CD4-positive, alpha-beta T cell treated with Interleukin-15 for 4 hours (primary cell): ENCODE results near the gene ZFYVE9.

ENCODE experiments used
- DNase-seq: peaks from one replicate; pipeline ENCODE4 v3.0.0-alpha.2; 2020; ENCODE audit warnings: low spot score

Gene ZFYVE9

DNA sequence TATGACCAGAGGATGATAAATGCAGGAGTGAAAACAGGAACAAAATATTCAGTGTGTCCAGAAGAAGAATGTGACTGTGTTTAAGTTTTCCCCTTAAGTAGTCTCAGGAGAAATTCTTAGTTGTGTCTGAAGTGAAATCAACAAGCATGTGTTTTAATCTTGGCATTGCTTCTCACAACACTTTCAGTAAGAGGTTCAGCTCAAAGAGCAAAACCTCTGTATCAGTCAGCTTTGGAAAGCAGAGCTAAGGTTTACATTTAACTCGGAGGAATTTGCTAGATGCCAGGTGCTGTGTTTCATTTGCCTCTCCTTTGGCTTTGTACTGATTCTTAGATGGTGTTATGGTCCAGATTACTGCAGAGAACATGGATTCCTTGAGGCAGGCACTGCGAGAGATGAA is 195.6 kb downstream of the ZFYVE9 start:
- no peak for DNase-seq

DNA sequence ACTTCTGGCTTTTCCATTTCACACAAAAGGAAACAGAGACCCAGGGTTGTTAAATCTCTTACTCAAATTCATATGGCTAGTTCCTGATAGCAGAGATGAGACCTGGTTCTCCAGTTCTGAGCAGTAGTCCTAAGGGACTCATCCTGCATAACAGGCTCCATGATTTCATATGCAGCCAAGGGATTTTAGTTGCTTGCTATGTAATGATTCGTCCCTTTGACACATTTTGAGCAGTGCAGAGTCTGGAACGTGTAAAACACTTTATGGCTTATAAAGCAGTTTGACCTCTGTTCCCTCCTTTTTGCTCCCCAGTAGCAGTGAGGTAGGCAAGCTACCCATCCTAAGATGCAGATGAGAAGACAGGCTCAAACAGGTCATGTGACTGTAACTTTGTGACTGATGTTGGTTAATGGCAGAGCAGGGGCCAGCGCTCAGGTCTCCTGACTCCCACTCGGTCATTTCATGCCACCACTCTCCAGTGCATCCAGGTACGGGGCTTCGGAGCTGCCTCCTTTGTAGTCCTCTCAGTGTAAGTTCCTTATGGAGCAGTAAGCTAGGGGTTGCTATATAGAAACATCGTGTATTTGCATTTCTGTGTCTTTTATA is 199.9 kb downstream of the ZFYVE9 start:
- DNase-seq = no peak

DNA sequence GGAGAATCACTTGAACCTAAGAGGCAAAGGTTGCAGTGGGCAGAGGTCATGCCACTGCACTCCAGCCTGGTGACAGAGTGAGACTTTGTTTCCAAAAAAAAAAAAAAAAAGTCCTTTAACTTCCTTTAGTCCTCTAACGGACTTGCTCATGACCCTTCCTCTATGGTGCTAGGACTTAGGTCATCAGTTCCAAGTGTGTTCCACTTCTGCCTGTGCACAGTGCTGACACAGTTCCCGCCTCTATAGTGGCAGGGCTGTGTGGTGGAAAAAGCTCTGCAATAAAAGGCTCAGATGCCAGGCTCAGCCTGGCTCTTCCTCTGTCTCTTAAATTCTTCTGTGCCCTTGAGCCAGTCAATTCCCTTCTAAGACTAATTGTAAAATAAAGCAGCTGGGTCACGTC is 202.1 kb downstream of the ZFYVE9 start:
- DNase-seq = no peak

DNA sequence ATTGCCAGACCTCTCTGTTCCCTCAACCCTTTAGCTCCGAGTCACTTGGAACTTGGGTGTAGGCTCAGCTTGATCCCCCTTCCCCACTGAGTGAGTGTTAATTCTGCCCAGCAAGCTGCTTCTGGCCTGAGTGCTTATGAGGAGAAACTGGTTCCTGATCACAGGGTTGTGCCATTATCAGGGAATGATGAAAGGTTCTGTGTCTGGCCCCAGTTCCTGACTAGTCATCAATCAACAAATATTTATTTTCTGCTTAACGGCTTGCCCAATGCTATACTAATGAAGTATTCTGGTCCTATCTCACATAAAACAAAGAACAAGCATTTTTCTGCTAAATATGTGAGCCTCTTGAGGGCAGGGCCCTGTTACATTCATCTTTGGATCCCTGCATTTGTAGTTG is 203.4 kb downstream of the ZFYVE9 start:
- no peak for DNase-seq

DNA sequence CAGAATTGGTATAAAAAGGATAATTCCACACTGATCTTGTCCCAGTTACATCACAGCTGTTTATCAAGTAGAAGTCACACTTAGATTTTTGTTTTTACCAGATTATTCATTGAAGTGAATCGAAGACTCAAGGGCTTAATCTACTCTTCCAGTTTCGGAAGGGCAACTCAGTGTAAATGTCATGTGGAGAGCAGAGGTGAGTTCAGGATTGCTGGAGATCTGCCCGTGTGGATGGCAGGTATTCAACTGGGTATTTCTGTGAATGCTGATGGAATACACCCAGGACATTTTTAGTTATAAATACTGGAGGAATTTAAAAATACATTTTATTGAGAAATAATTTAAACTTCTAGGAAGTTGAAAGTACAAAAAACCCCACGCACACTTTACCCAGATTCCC is 204.8 kb downstream of the ZFYVE9 start:
- no peak for DNase-seq

DNA sequence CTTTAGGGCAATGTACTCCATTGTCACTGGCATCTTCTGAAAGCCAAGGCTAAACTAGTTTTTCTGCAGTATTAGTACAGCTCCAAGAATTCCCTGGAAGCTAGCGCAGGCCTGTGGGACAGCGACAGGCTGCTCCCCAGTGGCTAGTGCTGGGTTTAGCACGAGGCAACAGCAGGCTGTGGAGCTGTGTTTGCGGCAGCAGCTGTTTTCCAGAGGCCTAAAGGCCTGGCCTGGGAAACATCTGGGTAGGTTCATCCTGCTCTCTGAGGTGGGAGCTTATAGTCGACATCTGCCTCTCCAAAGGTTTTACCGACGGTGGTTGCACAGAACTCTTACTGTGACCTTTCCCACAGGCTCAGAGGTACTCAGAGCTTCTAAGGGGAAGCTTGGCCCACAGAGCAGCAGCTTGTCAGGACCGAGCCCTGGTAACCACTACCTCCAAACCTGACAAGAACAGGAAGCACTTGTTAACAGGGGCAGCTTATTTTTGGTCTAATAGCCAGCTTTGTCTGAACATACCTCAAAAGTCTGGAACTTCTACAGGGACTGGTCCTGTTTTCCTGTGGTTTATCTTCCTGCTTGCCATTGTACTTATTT is 206.9 kb downstream of the ZFYVE9 start:
- no peak for DNase-seq

DNA sequence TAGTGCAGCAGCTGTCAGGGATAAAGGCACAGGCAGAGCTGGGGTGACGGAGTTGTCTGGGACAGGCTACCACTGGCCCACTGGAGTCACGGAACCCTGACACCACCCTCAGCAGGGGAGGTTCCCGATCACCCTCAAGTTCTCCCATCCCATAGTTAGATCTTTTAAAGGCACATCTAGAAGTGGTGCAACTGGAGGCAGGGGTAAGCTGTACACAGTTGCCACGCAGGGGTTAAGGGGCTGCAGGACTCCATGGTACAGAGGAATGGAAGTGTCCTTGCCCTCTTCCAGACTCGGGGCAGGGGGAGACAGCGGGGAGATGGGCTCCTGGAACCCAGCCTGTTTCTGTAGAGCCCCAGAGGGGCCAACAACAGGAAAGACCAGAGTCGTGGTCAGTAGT is 210.8 kb downstream of the ZFYVE9 start:
- no peak for DNase-seq

DNA sequence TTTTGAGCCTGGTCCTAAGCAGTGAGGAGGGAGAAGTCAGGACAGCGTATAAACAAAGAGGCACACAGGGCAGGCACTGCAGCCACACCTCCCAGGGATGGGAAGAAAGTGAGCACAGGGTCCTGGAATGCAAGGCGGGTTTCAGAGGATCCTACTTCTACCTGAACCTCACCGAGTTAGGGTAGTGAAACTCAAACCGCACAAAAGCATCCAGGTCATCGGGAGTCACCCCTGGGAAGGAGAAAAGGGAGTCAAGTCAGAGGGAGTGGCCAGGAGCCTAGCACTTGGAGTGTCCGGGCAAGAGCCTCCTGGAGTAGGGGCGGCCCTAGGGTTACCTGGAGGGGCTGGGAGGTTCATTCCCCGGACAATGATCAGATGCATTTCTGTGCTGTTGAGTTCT is 213.5 kb downstream of the ZFYVE9 start:
- no peak for DNase-seq

DNA sequence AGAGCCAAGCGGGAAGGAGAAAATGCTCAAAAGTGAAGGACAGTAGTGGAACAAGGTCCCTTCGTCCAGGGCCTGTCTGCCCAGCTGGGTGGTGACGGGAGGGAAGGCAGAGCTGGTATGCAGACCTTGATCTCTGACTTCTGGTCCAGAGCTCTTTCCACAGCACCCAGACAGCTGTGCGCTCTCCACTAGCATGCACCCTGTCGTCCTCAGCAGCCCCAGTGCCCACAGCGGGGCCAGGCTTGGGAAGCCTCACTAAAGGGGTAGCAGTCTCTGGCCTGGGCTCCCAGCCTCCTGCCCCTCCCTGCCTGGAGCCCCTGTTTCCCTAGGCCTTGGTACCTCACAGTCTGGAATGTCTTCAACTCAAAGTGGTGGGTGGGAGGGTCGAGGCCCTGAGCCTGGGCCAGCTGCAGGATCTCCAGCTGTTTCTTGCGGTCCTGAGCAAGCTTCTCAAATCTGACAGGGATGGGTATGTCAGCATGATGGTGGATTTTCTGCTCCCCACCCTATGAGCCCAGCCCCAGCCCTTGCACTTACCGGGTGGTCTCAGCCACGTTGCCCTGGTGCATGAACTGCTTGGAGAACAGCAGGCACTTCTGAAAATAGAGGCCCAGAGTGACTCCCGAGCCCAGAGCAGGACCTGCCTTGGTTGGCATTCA is 214.1 kb downstream of the ZFYVE9 start:
- no peak for DNase-seq

DNA sequence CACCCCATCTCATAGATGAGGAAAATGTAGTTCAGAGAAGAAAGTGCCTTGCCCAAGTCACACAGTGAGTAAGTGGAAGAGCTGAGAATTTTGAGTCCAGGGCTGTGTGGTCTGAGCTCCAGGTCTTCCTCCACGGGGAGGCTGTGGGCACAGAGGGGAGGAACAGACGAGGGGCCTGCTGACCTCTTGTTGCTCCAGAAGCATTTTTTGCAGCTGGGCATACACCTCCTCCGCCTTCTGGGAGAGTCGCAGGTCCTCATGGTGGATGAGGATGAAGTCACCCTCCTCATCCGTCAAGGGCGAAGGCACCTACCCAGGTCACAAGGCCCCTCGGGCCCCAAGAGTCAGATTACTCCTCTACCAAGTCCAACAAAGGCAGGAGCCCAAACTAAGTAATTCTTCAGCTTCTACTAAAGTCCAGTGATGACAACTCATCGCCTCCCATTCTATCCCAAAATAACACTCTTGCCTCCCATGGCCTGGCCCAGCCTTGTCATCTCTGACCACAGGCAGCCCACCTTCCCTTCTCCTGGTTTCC is 215.0 kb downstream of the ZFYVE9 start:
- no peak for DNase-seq

DNA sequence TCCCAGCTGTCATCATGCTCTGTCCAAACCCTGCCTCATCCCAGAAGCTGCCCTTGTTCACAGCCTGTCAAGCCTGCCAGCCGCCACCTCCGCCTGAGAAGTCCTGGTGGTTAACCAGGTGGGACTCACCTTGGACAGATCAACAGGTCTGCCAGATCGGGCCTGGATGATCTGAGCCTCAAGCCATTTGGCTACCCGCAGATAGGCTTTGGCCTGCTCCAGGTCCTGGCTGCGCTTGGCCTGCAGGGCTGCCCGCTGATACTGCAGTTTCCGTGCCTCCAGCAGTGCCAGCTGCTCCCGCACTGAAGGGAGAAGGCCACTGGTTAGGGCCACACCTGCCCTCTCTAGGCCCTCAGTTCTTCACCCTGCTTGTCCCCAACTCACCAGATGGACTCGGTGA is 215.5 kb downstream of the ZFYVE9 start:
- DNase-seq = no peak

DNA sequence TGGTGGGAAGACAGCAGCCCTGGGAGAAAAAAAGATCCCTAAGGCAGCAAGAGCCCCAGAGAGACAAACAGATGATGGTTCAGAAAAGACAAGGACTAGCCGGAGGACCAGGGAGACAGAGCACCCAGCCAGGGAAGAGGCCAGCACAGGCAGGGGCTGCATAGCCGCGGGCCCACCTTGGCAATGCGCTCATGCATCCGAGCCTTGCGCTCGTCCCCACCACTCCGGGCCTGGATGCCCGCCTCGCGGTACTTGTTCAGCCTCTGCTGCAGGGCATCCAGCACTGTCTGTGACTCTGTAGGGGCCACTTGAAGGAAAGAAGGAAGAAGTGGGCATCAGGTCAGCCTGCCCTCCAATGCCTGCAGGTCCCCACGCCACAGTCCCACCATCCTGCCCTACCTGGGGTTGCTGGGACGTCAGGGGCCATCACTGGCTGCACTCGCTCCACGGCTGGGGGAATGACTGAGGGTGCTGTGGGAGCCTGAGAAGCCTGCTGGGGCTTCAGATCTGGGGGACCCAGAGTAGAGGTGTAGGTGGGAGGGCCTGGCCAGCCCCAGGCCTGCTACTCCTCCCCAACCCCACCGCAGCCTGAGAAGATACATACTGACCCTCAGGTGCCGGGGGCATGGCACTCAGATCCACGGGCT is 217.1 kb downstream of the ZFYVE9 start:
- DNase-seq = no peak

DNA sequence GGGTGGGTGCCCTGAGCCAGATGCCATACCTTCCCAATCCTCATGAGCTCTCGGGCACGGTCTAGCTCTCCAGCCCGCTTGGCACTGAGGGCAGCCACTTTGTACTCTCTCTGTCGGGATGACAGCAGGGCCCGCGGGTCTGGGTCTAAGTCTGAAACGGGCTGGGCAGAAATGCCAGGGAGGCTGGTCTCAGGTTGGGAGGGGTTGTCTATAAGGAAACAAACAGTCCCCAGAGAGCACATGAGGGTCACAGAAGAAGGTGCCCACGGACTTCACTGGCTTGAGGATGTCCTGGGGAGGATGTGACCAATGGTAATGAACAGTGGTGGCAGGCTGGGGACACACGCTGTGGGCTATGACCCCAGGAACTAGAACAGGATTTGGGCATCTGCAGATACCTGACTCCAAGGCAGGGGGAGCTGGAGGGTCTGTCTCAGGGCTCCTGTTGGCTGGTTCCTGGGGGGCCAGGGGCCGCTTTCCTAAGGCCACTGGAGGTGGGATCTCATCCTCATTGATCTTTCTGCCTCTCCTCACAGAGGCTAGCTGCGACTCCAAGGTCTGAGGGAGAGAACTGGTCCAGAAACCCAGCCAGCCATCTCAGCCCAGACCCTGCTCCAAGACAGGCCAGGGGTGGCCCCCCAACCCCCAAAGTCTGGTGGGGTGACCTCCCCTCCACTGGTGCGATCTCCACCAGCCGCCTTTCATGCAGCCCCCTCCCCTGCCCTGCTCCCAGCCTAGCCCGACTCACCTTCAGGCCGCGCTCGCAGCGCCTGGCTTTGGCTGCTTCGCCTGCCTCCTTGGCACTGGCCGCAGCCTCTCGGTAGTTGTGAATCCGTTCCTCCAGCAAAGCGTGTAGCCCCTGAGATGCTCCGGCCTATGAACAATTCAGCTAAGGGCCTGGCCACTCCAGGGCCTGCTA is 218.0 kb downstream of the ZFYVE9 start:
- DNase-seq = no peak

DNA sequence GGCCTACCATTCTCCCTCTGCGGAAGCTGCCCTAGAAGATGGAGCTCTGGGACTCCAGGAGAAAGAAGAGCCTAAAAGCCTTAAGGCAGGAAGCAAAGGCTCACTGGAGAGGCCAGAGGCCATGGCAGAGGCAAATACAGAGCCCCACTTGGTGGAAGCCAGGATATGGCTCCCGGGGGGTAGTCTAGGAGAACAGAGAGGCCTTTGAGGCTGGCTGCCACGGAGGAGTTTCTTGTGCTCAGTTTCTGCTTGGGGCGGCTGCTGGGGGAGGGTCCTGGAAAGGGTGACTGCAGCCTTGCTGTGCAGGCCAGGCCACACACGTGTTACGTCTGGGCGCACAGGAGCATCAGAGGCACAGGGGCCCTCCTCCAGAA is 218.7 kb downstream of the ZFYVE9 start:
- no peak for DNase-seq

DNA sequence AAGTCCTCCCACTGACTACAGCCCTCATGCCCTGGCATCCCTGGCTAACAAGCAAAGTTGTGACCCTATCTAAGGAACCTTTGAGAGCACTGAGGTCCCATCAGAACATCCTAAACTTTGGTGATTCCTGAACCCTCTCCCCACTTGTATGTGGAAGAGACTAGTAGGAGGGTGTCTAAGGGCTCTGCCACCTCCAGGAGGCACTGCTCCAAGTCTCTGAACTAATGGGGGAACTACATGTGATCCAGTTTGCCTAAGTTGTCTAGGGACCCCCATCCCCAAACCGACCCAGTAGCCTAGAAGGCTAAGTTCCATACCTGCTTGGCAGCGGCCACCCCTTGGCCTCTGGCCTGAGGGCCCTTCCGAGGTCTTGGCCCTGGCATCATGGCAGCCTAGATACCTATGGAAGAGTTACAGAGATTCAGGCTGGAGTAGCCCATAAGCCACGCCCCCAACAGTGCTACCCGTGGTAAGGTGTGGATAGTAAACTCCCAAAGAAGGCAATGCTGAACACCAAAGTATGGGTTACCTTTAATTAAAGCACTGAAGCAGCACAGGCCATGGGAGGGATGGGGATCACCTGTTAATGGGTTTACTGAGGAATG is 222.4 kb downstream of the ZFYVE9 start:
- DNase-seq = no peak

DNA sequence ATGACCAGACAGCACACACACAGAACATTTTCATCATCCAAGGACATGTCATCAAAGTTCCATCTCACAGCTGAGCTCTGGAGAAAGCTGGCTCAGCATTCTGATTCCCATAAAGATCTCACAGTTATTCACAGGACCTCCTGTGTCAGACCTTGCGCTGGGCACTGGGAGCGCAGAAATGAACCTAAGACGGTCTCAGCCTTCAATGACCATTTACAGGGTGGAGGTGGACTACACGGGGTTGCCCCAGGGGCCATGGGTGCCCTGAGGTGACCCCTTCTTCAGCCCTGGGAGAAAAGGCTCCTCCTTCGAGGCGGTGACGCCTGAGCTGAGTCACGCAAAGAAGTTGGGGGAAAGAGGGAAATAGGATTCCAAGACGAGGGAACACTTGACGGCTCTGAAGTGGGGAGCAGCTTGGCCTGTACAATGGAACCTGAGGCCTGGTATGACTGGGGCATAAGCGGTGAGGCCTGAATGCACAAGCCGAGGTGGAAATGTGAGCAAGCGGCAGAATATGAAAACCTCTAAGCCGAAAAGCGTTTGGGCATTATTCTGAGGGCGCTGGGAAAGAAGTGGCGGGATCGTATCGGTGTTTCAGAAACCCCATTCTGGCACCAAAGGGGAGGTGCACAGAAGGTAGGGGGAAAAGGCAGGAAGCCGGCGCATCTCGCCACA is 223.3 kb downstream of the ZFYVE9 start:
- peak; percentile 53 for DNase-seq

DNA sequence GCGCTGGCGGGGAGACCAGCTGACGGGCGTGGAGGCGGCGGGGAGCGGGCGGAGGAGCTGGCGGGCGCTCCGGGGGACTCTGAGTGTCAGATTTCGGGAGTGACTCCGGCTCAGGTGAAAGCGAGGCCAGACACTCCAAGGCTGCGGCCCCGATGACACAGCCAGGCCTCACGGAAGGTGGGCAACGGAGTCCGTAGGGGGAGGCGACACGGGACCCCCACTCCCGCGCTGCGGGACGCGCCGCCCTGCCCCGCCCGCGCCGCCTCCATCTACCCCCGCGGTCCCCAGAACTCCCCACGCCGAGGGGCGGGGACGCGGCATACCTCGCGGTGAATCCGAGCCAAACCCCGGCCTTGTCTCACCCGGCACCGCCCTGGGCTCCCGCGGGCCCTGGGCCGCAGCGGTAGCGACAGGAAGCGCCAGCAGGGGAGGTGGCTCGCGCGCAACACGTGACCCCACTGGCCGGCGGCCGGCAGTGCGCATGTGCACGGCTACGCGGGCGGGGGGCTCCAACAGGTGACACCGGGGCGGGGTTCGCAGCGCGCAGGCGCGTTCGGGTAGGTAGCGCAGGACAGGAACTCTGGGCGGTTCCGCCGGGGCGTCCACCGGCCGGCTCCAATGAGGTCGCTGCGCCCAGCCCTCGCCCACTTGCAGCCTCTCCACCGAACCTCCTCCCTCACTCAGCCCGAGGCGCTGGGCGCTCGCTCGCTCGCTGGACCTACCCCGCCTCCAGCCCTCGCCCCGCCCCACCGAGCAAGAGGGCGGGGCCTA is 224.0 kb downstream of the ZFYVE9 start, which contains the start of gene CC2D1B:
Gene CC2D1B (minus strand): TSS at position 460 of the 771 bp plus-strand sequence. CDS start 1,585 bp downstream, outside the sequence.
- peak; percentile 100 for DNase-seq

DNA sequence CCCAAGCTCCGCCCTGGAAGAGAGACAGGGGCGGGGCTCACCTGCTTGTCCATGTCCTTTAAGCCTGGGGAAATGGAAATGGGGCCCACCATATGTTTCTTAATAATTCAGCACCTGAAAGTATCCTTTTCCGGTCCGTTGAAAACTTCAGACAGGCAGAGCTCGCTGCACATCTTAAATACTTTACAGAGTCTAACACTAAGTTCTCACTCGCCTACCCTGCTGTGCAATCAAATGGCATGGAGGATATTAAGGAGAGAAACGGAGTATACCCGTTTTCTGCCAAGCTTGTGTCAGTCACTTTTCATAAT is 224.6 kb downstream of the ZFYVE9 start:
- DNase-seq = no peak

DNA sequence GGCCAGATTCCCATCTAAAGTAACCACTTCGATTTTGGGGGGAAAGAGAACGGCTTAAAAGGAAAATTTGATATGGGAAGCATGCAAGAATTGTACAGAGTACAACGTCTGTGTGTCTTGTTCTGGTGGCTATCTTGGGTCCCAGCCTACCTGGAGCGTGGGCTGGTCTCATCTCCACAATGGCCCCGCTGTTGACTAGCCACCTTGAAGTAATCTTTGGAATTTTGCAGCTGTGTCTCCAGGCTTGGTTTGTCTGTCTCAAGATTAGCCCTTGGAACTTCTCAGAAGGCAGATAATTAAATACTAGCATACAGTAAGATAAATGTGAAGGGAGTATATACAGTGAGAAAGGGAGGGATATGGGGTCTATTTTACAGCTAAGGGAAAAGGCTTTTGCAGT is 225.4 kb downstream of the ZFYVE9 start:
- DNase-seq = no peak
